ENCODE measurements around the gene MDP1.

- no peak for TF ChIP-seq CTCF (IDR thresholded peaks at IDR 0.05)
- no peak for TF ChIP-seq POLR2A (IDR thresholded peaks at IDR 0.05)
Measured at GRCh38 chr14:24196071-24197055, 19.5 kb downstream of the MDP1 start.

Measured in body of pancreas (tissue), 4 donors.